ENCODE results near the gene GBP1.
A peak's percentile ranks its signal among the peaks of the same experiment; 100 is the strongest.
"Not testable (repeated sequence)": the region's sequence is repeated elsewhere in the genome, so short reads cannot be mapped to it uniquely, and the experiment has no call there.

The GBP1 gene

DNA sequence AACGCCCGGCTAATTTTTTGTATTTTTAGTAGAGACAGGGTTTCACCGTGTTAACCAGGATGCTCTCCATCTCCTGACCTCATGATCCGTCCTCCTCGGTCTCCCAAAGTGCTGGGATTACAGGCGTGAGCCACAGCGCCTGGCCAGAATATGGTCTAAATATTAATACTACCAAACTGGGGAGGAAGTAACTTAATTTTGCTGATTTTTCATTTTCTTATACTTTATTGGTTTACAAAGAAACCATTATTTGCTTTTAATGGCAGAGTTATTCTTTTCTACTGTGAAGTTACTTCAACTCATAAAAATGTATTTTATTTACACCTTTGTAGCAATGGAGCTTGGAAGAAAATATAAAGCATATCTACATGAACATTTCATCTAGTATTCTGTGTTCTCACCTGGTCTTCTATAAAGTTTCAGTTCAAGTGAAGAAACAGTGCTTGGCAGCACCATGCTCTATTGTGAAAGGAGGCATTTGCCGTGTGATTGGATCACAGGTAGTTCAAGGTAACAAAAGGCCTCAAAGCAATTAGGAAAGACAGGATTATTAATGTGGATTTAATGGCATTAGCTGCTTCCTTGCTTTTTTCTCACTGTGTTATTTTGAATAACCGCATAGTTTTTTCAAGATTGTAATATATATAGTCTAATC lies 13.6 kb downstream of the GBP1 start:
- DNase-seq (ENCODE audit: low read depth): no peak
- H3K4me1 ChIP-seq (ENCODE audit: control insufficient read depth, insufficient read depth, low read length): no peaks in the 10 kb centered on the region
- H3K36me3 ChIP-seq (ENCODE audit: control insufficient read depth, insufficient read depth, low read length, severe bottlenecking): peaks cover 25% of the 10 kb centered on the region
- no peak overlapping the region for H3K4me3 ChIP-seq (ENCODE audit: low read length)
- no peak overlapping the region for H3K9ac ChIP-seq (ENCODE audit: low read length)
- H3K9me3 ChIP-seq (ENCODE audit: control insufficient read depth, low read length): no peaks in the 10 kb centered on the region
- no peaks in the 10 kb centered on the region for H3K27me3 ChIP-seq (replicated peaks; ENCODE audit: control insufficient read depth, insufficient read depth, low read length)

DNA sequence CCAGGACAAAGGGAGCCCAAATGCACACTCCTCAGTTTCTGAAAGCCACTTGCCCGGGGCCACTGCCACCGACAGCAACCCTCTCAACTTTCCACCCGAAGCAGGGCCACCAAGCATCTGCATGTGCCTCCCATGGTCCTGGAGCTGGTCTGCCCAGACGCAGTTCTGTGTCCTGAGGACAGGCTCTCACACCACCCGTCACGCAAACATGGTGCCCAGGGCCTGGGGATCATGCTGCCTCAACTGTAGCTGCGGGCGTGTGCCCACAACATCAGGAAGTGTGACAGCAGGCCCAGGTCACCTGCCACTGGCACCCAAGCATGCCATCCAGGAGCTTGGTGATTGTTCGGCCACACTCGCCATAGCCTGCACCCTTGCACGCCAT lies 14.4 kb downstream of the GBP1 start:
- H3K4me3 ChIP-seq (ENCODE audit: low read length): no peak overlapping the region
- H3K9ac ChIP-seq (ENCODE audit: low read length): no peak overlapping the region
- no peaks in the 10 kb centered on the region for H3K4me1 ChIP-seq (ENCODE audit: control insufficient read depth, insufficient read depth, low read length)
- H3K27me3 ChIP-seq (replicated peaks; ENCODE audit: control insufficient read depth, insufficient read depth, low read length): no peaks in the 10 kb centered on the region
- H3K9me3 ChIP-seq (ENCODE audit: control insufficient read depth, low read length): no peaks in the 10 kb centered on the region
- no peak for DNase-seq (ENCODE audit: low read depth)
- H3K36me3 ChIP-seq (ENCODE audit: control insufficient read depth, insufficient read depth, low read length, severe bottlenecking): peaks cover 17% of the 10 kb centered on the region

DNA sequence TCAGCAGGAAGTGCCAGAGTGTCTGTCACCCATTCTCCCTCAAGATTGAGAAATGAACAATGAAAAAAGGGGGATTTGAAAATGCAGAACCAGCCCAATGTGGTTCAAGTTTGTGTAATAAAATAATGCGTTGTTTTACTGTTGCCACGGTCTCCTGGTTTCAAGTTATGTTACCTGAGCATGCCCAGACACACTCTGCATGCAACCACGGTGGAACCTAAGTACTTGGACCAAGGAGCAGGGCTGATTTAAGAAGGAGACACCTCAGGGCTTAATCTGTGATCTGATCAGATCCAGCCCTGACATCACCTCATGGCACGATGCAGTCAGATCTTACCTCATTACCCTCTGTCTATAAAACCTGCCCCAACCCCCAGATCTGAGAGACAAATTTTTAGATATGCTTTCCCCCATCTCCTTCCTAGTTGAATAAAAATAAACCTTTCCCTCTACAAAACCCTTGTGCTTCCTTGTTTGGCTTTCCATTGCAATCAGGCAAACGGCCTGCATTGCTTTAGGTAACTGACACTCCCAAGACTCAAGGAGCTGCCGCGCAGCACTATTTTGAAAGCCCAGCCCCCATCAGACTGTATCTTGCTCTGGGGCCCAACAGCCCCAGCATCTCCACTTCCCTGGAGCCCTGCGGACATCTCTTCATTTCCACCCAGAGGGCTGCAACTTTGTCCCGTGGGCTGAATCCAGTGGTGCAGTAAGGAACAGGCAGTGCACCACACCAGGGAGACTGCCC lies 14.9 kb downstream of the GBP1 start:
- not testable (repeated sequence) for H3K4me1 ChIP-seq (ENCODE audit: control insufficient read depth, insufficient read depth, low read length); H3K4me3 ChIP-seq (ENCODE audit: low read length); H3K9me3 ChIP-seq (ENCODE audit: control insufficient read depth, low read length); DNase-seq (ENCODE audit: low read depth); H3K9ac ChIP-seq (ENCODE audit: low read length); H3K27me3 ChIP-seq (replicated peaks; ENCODE audit: control insufficient read depth, insufficient read depth, low read length)
- peaks cover 13% of the 10 kb centered on the region for H3K36me3 ChIP-seq (ENCODE audit: control insufficient read depth, insufficient read depth, low read length, severe bottlenecking)

DNA sequence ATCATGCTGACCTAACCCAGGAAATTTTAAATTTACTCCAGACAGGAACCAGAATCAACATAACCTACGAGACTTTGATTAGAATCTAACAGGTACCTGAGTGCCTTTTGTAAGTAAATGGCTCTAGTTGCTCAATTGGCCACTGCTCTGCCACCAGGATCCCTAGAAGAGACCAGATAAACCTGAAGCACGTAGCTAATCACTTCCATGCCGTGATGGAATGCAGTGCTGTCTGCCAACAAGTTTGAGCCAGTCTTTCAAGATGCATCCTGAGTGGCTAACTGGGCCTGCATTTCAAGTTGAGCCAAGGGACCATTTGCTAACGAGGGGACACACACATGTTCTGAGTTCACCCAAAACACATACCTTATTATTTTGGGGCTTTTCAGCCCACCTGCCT lies 15.8 kb downstream of the GBP1 start:
- H3K9me3 ChIP-seq (ENCODE audit: control insufficient read depth, low read length); H3K4me3 ChIP-seq (ENCODE audit: low read length); H3K9ac ChIP-seq (ENCODE audit: low read length); DNase-seq (ENCODE audit: low read depth); H3K4me1 ChIP-seq (ENCODE audit: control insufficient read depth, insufficient read depth, low read length); H3K27me3 ChIP-seq (replicated peaks; ENCODE audit: control insufficient read depth, insufficient read depth, low read length): not testable (repeated sequence)
- peaks cover 13% of the 10 kb centered on the region for H3K36me3 ChIP-seq (ENCODE audit: control insufficient read depth, insufficient read depth, low read length, severe bottlenecking)

DNA sequence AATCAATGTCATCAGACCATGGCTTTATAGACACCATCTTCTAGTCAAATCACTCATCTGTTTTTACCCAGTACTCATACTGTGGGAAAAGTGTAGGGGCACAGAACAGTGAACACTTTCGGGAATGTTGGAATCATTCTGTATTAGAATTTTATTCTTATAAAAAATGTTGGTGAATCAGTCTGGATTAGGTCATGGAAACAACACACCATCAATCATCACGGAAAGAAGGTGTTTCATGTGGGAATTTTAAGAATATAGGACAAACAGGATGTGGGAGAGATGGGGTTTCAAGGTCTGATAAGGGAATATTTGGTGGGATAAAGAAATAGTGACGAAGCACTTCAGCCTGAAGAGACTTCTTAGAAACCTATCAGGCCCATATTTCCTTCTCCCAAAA lies 17.3 kb downstream of the GBP1 start:
- Histone ChIP-seq H3K36me3 (ENCODE audit: control insufficient read depth, insufficient read depth, low read length, severe bottlenecking) (peaks cover 2% of the 10 kb centered on the region), H3K27me3 (replicated peaks; ENCODE audit: control insufficient read depth, insufficient read depth, low read length) (no peaks in the 10 kb centered on the region), H3K4me1 (ENCODE audit: control insufficient read depth, insufficient read depth, low read length) (no peaks in the 10 kb centered on the region), H3K9me3 (ENCODE audit: control insufficient read depth, low read length) (no peaks in the 10 kb centered on the region), H3K4me3 (ENCODE audit: low read length) (no peak overlapping the region), H3K9ac (ENCODE audit: low read length) (no peak overlapping the region)
- DNase-seq (ENCODE audit: low read depth): no peak

DNA sequence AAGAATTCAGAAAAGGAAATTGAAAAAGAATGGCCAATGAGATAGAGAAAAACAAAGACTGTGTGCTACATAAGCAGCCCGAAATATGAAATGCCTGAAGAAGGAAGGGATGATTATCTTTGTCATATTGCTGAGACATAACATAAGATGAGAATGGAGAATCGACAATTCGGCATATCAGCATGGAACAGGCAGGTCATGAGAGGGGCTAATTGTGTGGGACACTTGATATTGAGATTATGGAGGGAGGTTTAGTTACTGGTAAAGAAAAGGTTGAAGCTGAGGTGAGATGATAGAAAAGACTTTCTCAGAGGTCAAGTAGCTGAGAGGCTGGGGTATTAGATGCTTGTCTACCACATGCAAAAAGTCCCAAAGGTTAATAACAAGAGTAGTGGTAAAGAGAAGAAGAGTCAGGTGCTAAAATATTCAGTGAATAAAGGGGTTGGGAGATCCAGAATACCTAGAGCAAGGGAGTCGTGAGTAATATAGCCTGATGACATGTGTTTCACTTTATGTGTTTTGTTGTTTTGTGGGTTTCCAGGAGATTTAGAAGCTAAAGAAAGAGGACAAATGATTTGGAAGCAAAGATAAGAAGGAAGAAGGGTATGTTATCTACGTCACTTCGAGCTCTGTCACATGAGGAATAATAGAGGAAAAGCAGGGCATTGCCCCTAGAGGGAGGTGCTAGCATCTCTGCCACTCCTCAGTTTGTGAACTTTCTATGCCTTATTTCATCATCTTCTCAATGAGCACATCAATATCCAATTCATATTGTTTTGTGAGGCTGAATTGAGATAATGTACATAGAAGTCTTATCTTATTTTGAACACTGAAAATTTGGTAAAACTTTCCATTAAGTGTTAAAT lies 18.5 kb downstream of the GBP1 start:
- not testable (repeated sequence) for H3K36me3 ChIP-seq (ENCODE audit: control insufficient read depth, insufficient read depth, low read length, severe bottlenecking); H3K9me3 ChIP-seq (ENCODE audit: control insufficient read depth, low read length); H3K9ac ChIP-seq (ENCODE audit: low read length); H3K4me1 ChIP-seq (ENCODE audit: control insufficient read depth, insufficient read depth, low read length); H3K27me3 ChIP-seq (replicated peaks; ENCODE audit: control insufficient read depth, insufficient read depth, low read length); H3K4me3 ChIP-seq (ENCODE audit: low read length)
- DNase-seq (ENCODE audit: low read depth): peak; percentile 20

DNA sequence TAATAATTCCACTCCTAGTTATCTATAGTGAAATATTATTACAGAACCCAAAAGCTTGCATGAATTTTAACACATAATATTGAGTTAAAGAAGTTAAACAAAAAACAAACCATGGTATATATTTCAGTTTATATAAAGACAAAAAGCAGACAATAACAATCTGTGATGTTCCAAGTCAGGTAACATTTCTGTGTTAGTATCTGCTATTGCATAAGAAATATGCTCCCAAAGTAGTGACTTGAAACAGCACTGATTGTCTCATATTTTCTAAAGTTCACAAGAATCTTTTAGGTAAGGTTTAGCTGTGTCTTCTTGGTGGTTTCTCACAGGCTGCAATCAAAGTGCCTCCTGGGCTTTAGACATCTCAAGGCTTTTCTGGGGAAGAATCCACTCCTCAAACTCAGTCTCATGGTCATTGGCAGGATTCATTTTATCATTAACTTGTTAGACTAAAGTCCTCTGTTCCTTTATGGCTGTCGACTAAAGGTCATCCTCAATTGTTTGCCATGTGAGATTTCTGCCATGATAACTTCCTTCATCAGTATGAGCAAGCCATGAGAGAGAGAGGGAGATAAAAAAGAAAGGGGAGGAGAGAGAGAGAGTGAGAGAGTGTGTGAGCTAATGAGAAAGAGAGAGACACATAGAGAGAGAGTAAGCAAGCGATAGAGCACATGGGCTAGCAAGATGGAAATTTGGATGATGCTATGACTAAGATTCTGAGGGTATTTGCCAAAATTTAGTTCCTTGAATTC lies 19.9 kb downstream of the GBP1 start:
- no peak overlapping the region for H3K4me3 ChIP-seq (ENCODE audit: low read length)
- H3K27me3 ChIP-seq (replicated peaks; ENCODE audit: control insufficient read depth, insufficient read depth, low read length): no peaks in the 10 kb centered on the region
- DNase-seq (ENCODE audit: low read depth): no peak
- no peaks in the 10 kb centered on the region for H3K9me3 ChIP-seq (ENCODE audit: control insufficient read depth, low read length)
- no peak overlapping the region for H3K9ac ChIP-seq (ENCODE audit: low read length)
- H3K4me1 ChIP-seq (ENCODE audit: control insufficient read depth, insufficient read depth, low read length): peaks cover 19% of the 10 kb centered on the region
- no peaks in the 10 kb centered on the region for H3K36me3 ChIP-seq (ENCODE audit: control insufficient read depth, insufficient read depth, low read length, severe bottlenecking)

DNA sequence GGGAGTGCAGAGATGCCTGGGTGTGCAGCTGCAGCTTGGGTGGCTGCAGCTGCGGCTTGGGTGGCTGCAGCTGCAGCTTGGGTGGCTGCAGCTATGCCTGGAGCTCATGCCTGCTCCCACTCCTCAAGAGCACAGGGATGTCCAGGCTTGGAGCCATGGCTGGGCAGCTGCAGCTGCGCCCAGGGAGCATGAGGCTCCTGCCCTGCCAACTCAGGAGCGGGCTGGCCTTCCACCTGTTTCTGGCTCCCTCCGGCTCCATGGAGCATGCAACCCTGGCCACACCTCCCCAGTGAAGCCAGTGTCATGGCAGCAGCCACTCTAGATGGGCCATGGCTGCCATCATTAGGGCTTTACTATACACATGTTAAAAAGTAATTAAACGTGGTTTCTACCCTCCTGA lies 21.1 kb downstream of the GBP1 start:
- no peaks in the 10 kb centered on the region for H3K27me3 ChIP-seq (replicated peaks; ENCODE audit: control insufficient read depth, insufficient read depth, low read length)
- no peaks in the 10 kb centered on the region for H3K36me3 ChIP-seq (ENCODE audit: control insufficient read depth, insufficient read depth, low read length, severe bottlenecking)
- no peaks in the 10 kb centered on the region for H3K9me3 ChIP-seq (ENCODE audit: control insufficient read depth, low read length)
- H3K4me3 ChIP-seq (ENCODE audit: low read length): no peak overlapping the region
- H3K4me1 ChIP-seq (ENCODE audit: control insufficient read depth, insufficient read depth, low read length): peaks cover 26% of the 10 kb centered on the region
- DNase-seq (ENCODE audit: low read depth): no peak
- no peak overlapping the region for H3K9ac ChIP-seq (ENCODE audit: low read length)

DNA sequence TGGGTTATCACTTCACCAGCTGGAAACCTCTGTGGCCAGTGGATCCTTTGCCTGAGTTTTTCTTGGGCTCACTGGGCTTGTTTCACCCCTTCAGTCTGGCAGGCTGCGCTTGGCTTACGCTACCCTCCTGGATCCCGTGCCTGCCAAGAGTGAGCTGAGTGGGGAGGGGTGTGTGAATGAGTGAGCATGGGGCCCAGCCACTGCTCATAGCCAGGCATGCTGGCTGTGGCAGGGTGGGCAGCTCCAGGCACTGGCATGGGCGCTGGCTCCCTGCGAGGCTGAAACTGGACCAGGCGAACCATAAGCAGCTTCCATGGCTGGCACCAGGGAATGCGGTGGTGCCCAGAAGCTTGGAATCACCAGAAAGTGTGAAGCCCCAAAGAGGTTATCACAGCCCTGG lies 22.5 kb downstream of the GBP1 start:
- Histone ChIP-seq H3K27me3 (replicated peaks; ENCODE audit: control insufficient read depth, insufficient read depth, low read length) (no peaks in the 10 kb centered on the region), H3K4me3 (ENCODE audit: low read length) (no peak overlapping the region), H3K4me1 (ENCODE audit: control insufficient read depth, insufficient read depth, low read length) (peaks cover 26% of the 10 kb centered on the region), H3K36me3 (ENCODE audit: control insufficient read depth, insufficient read depth, low read length, severe bottlenecking) (no peaks in the 10 kb centered on the region), H3K9me3 (ENCODE audit: control insufficient read depth, low read length) (no peaks in the 10 kb centered on the region), H3K9ac (ENCODE audit: low read length) (no peak overlapping the region)
- DNase-seq (ENCODE audit: low read depth): no peak

DNA sequence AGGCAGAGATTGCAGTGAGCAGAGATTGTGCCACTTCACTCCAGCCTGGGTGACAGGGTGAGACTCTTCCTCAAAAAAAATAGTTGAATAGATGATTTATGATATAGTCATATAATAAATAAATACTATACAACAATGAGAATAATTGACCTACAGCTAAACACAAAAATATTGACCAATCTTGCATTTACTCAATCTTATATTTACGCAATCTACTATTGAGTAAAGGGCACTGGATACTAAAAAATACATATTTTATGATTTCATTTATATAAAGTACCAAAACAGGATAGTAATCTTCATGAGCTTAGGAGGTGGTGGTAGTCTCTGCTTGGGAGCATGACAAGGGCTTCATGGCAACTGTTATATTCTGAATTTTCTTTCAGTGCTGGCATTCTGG lies 23.3 kb downstream of the GBP1 start:
- peaks cover 26% of the 10 kb centered on the region for H3K4me1 ChIP-seq (ENCODE audit: control insufficient read depth, insufficient read depth, low read length)
- no peak for DNase-seq (ENCODE audit: low read depth)
- H3K9me3 ChIP-seq (ENCODE audit: control insufficient read depth, low read length): no peaks in the 10 kb centered on the region
- H3K27me3 ChIP-seq (replicated peaks; ENCODE audit: control insufficient read depth, insufficient read depth, low read length): no peaks in the 10 kb centered on the region
- H3K4me3 ChIP-seq (ENCODE audit: low read length): peak overlapping the region; percentile 46
- H3K36me3 ChIP-seq (ENCODE audit: control insufficient read depth, insufficient read depth, low read length, severe bottlenecking): no peaks in the 10 kb centered on the region
- no peak overlapping the region for H3K9ac ChIP-seq (ENCODE audit: low read length)

DNA sequence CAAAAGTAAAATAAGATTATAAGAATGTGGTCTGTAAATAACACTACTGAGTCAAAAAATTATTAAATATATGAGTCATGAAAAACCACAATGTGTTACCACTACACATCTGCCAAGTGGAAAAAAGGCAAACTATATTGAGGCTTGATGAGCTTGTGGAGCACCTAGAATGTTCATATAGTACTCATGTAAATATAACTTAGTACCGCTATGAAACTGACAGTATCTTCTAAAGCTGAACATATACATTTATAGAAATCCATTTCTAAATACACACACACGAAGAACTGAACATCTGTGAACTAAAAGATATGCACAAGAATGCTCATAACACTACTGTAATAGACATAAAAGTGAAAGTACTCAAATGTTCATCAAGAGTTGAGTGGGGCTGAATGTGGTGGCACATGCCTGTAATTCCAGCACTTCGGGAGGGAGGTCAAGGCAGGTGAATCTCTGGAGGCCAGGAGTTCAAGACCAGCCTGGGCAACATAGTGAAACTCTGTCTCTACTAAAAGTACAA lies 23.8 kb downstream of the GBP1 start:
- DNase-seq (ENCODE audit: low read depth): peak; percentile 34
- Histone ChIP-seq H3K9me3 (ENCODE audit: control insufficient read depth, low read length) (no peaks in the 10 kb centered on the region), H3K4me3 (ENCODE audit: low read length) (no peak overlapping the region), H3K36me3 (ENCODE audit: control insufficient read depth, insufficient read depth, low read length, severe bottlenecking) (no peaks in the 10 kb centered on the region), H3K9ac (ENCODE audit: low read length) (no peak overlapping the region), H3K4me1 (ENCODE audit: control insufficient read depth, insufficient read depth, low read length) (peaks cover 26% of the 10 kb centered on the region), H3K27me3 (replicated peaks; ENCODE audit: control insufficient read depth, insufficient read depth, low read length) (no peaks in the 10 kb centered on the region)

Measured in adipocyte (in vitro differentiated cells).